Lower leg skin (tissue), 3 donors: ENCODE data around the gene MED29.

Source experiments
- POLR2A ChIP-seq, 2 donors: fragments of 450-650 bp; IDR thresholded peaks; one replicate each; pipeline ENCODE4 v1.6.1; 2016 to 2017; ENCODE audit warnings: antibody characterized with exemption in 2 of 2, mild to moderate bottlenecking in 1 of 2, moderate library complexity in 1 of 2
- TF ChIP-seq, protein P1 (sequence below), 3 donors: fragments of 450-650 bp; IDR thresholded peaks; one replicate each; pipeline ENCODE4 v1.5.1; 2016; ENCODE audit warnings: antibody characterized with exemption in 3 of 3, mild to moderate bottlenecking in 3 of 3, moderate library complexity in 2 of 3

DNA sequence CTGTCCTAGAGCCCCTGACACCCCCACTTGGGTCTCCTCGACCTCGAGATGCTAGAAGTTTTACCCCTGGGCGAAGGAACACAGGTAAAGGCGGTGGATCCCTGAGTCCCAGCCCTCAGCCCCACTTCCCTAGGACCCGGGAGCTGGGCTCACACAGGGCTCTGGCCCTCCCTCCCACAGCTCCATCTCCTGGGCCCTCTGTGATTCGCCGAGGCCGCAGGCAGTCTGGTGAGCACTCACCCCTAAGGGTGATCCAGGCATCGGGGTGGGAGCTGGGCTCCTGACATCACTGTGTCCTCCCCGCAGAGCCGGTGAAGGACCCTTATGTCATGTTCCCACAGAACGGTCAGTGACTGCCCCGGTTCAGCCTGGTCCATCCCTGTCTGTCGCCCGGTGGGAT, 29.6 kb downstream of the MED29 start:
- TF ChIP-seq, protein P1, sequence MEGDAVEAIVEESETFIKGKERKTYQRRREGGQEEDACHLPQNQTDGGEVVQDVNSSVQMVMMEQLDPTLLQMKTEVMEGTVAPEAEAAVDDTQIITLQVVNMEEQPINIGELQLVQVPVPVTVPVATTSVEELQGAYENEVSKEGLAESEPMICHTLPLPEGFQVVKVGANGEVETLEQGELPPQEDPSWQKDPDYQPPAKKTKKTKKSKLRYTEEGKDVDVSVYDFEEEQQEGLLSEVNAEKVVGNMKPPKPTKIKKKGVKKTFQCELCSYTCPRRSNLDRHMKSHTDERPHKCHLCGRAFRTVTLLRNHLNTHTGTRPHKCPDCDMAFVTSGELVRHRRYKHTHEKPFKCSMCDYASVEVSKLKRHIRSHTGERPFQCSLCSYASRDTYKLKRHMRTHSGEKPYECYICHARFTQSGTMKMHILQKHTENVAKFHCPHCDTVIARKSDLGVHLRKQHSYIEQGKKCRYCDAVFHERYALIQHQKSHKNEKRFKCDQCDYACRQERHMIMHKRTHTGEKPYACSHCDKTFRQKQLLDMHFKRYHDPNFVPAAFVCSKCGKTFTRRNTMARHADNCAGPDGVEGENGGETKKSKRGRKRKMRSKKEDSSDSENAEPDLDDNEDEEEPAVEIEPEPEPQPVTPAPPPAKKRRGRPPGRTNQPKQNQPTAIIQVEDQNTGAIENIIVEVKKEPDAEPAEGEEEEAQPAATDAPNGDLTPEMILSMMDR (IDR thresholded peaks at IDR 0.05) = no peak
- TF ChIP-seq POLR2A (IDR thresholded peaks at IDR 0.05) = no peak
